ENCODE measurements around the gene IRS2.

DNA sequence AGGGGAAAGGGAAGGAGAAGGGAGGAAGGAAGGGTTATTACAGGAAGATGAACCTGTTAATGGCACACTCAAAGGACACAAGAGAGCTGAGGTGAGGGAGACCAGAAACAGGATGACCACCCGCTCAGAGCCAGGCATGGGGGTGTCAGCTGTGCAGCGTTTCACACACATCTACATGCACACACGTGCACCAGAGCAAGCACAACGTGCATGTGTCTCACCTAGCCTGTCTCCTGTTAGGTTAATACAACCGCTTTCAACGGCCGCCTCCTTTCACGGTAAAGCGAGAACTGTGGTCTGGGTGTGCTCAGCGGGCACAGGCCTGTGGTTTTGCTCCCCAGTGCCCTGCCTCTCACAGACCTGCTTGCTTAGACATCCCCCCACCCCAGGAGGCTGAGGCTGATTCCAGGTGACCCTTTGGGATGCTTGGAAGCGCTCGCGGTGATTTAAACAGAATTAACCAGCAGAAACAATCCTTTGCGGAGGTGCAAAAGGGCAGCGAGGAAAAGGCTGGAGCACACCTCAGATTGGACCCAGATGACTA is 27.4 kb downstream of the IRS2 start:
- TF ChIP-seq, protein P1, sequence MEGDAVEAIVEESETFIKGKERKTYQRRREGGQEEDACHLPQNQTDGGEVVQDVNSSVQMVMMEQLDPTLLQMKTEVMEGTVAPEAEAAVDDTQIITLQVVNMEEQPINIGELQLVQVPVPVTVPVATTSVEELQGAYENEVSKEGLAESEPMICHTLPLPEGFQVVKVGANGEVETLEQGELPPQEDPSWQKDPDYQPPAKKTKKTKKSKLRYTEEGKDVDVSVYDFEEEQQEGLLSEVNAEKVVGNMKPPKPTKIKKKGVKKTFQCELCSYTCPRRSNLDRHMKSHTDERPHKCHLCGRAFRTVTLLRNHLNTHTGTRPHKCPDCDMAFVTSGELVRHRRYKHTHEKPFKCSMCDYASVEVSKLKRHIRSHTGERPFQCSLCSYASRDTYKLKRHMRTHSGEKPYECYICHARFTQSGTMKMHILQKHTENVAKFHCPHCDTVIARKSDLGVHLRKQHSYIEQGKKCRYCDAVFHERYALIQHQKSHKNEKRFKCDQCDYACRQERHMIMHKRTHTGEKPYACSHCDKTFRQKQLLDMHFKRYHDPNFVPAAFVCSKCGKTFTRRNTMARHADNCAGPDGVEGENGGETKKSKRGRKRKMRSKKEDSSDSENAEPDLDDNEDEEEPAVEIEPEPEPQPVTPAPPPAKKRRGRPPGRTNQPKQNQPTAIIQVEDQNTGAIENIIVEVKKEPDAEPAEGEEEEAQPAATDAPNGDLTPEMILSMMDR (IDR thresholded peaks at IDR 0.05): no peak
- TF ChIP-seq POLR2A (IDR thresholded peaks at IDR 0.05): no peak
